WTC11 (cell line): ENCODE results near the gene GFM2. TPM values are rescaled to one million over a fixed set of nuclear protein-coding genes. Genes with fewer than 3 reads are reported as not detected.
"Not testable (repeated sequence)": the region's sequence is repeated elsewhere in the genome, so short reads cannot be mapped to it uniquely, and the experiment has no call there.

Experiments used
- ATAC-seq: fragments of 200-7000 bp; cut with Tn5 transposase; 2 replicates; pipeline ENCODE4 v1.10.0; 2021; ENCODE audit warnings: mild to moderate bottlenecking, moderate library complexity
- CTCF ChIA-PET: fragments of 300-600 bp; sonication (Branson Sonifier 250); formaldehyde crosslinking; loops from one replicate; lab custom pipeline; 2021; ENCODE audit warnings: antibody characterized with exemption; lab: Charles Lee
- POLR2A ChIA-PET: fragments of 350-600 bp; sonication (Branson Sonifier 250); formaldehyde crosslinking; loops from one replicate; lab custom pipeline; 2021; ENCODE audit warnings: antibody characterized with exemption; lab: Charles Lee
- DNase-seq: peaks from one replicate; pipeline ENCODE4 v3.0.0; 2021; ENCODE audit warnings: low spot score
- H3K27ac Mint-ChIP-seq: 2 replicates; pipeline ENCODE4 v1.8.0; 2021; ENCODE audit warnings: mixed read lengths
- H3K27me3 Mint-ChIP-seq: 2 replicates; pipeline ENCODE4 v1.8.0; 2021; ENCODE audit warnings: low read depth, mild to moderate bottlenecking, moderate library complexity, mixed read lengths
- H3K36me3 Mint-ChIP-seq: 2 replicates; pipeline ENCODE4 v1.8.0; 2021; ENCODE audit warnings: mixed read lengths
- H3K4me1 Mint-ChIP-seq: 2 replicates; pipeline ENCODE4 v1.8.0; 2022; ENCODE audit warnings: mixed read lengths
- H3K4me3 Mint-ChIP-seq: 2 replicates; pipeline ENCODE4 v1.8.0; 2021; ENCODE audit warnings: mild to moderate bottlenecking, moderate library complexity, mixed read lengths
- H3K9me3 Mint-ChIP-seq: 2 replicates; pipeline ENCODE4 v1.8.0; 2021; ENCODE audit warnings: mixed read lengths
- AR ChIP-seq: fragments of 250-450 bp; sonication (Bioruptor Pico); IDR thresholded peaks from 2 replicates; pipeline ENCODE4 v1.9.0; 2021; ENCODE audit warnings: mild to moderate bottlenecking
- CBFB ChIP-seq: sonication (generic); formaldehyde crosslinking; IDR thresholded peaks from 2 replicates; pipeline ENCODE4 v1.8.1; 2022; ENCODE audit warnings: mild to moderate bottlenecking, low read depth, missing genetic modification reagents
- IRF1 ChIP-seq: sonication (generic); formaldehyde crosslinking; IDR thresholded peaks from 2 replicates; pipeline ENCODE4 v1.8.0; 2023; ENCODE audit warnings: missing genetic modification reagents
- JUN ChIP-seq: sonication (generic); formaldehyde crosslinking; IDR thresholded peaks from 2 replicates; pipeline ENCODE4 v1.8.0; 2023; ENCODE audit warnings: mild to moderate bottlenecking, missing genetic modification reagents
- ZNF232 ChIP-seq: sonication (generic); formaldehyde crosslinking; IDR thresholded peaks from 2 replicates; pipeline ENCODE4 v1.8.0; 2022; ENCODE audit warnings: mild to moderate bottlenecking, missing genetic modification reagents
- total RNA-seq: library from RNA; stranded (reverse); gene quantifications from 3 replicates; pipeline ENCODE4 v1.2.3, GENCODE V29; 2021
- TF ChIP-seq, protein P1 (sequence below): sonication (generic); formaldehyde crosslinking; IDR thresholded peaks from 2 replicates; pipeline ENCODE4 v1.8.0; 2022; ENCODE audit warnings: missing genetic modification reagents
- TF ChIP-seq, protein P2 (sequence below): sonication (generic); formaldehyde crosslinking; IDR thresholded peaks from 2 replicates; pipeline ENCODE4 v1.8.1; 2022; ENCODE audit warnings: low read depth, missing genetic modification reagents, borderline replicate concordance
- TF ChIP-seq, protein P3 (sequence below): sonication (generic); formaldehyde crosslinking; IDR thresholded peaks from 2 replicates; pipeline ENCODE4 v1.8.1; 2023; ENCODE audit warnings: mild to moderate bottlenecking, moderate library complexity, missing genetic modification reagents
- TF ChIP-seq, protein P4 (sequence below): sonication (generic); formaldehyde crosslinking; IDR thresholded peaks from 2 replicates; pipeline ENCODE4 v1.8.1; 2022; ENCODE audit warnings: mild to moderate bottlenecking, missing genetic modification reagents, moderate library complexity, borderline replicate concordance
- TF ChIP-seq, protein P5 (sequence below): sonication (generic); formaldehyde crosslinking; IDR thresholded peaks from 2 replicates; pipeline ENCODE4 v1.8.0; 2022; ENCODE audit warnings: mild to moderate bottlenecking, missing genetic modification reagents
- TF ChIP-seq, protein P6 (sequence below): fragments of 250-450 bp; sonication (Bioruptor Pico); IDR thresholded peaks from 2 replicates; pipeline ENCODE4 v2.1.2; 2022; ENCODE audit warnings: mild to moderate bottlenecking, moderate library complexity
- TF ChIP-seq, protein P7 (sequence below): sonication (generic); formaldehyde crosslinking; IDR thresholded peaks from 2 replicates; pipeline ENCODE4 v1.8.1; 2022; ENCODE audit warnings: mild to moderate bottlenecking, moderate library complexity, missing genetic modification reagents

GFM2 gene
- total RNA-seq, 1 experiment from 2014 or later, result 31.6 TPM

GRCh38 chr5:74684900-74685851, 81.7 kb downstream of the GFM2 start, which contains the start of gene HEXB (continued):
- TF ChIP-seq, protein P1, sequence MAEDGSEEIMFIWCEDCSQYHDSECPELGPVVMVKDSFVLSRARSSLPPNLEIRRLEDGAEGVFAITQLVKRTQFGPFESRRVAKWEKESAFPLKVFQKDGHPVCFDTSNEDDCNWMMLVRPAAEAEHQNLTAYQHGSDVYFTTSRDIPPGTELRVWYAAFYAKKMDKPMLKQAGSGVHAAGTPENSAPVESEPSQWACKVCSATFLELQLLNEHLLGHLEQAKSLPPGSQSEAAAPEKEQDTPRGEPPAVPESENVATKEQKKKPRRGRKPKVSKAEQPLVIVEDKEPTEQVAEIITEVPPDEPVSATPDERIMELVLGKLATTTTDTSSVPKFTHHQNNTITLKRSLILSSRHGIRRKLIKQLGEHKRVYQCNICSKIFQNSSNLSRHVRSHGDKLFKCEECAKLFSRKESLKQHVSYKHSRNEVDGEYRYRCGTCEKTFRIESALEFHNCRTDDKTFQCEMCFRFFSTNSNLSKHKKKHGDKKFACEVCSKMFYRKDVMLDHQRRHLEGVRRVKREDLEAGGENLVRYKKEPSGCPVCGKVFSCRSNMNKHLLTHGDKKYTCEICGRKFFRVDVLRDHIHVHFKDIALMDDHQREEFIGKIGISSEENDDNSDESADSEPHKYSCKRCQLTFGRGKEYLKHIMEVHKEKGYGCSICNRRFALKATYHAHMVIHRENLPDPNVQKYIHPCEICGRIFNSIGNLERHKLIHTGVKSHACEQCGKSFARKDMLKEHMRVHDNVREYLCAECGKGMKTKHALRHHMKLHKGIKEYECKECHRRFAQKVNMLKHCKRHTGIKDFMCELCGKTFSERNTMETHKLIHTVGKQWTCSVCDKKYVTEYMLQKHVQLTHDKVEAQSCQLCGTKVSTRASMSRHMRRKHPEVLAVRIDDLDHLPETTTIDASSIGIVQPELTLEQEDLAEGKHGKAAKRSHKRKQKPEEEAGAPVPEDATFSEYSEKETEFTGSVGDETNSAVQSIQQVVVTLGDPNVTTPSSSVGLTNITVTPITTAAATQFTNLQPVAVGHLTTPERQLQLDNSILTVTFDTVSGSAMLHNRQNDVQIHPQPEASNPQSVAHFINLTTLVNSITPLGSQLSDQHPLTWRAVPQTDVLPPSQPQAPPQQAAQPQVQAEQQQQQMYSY, result no peak
- no peak for TF ChIP-seq JUN (CRISPR knock-in tag)
- TF ChIP-seq ZNF232 (CRISPR knock-in tag), result 0 out of 2 replicates have a peak, but pooled peaks have one; percentile 59
- TF ChIP-seq IRF1 (CRISPR knock-in tag), result no peak
- TF ChIP-seq, protein P2, sequence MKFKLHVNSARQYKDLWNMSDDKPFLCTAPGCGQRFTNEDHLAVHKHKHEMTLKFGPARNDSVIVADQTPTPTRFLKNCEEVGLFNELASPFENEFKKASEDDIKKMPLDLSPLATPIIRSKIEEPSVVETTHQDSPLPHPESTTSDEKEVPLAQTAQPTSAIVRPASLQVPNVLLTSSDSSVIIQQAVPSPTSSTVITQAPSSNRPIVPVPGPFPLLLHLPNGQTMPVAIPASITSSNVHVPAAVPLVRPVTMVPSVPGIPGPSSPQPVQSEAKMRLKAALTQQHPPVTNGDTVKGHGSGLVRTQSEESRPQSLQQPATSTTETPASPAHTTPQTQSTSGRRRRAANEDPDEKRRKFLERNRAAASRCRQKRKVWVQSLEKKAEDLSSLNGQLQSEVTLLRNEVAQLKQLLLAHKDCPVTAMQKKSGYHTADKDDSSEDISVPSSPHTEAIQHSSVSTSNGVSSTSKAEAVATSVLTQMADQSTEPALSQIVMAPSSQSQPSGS (CRISPR knock-in tag), result no peak
- TF ChIP-seq, protein P3, sequence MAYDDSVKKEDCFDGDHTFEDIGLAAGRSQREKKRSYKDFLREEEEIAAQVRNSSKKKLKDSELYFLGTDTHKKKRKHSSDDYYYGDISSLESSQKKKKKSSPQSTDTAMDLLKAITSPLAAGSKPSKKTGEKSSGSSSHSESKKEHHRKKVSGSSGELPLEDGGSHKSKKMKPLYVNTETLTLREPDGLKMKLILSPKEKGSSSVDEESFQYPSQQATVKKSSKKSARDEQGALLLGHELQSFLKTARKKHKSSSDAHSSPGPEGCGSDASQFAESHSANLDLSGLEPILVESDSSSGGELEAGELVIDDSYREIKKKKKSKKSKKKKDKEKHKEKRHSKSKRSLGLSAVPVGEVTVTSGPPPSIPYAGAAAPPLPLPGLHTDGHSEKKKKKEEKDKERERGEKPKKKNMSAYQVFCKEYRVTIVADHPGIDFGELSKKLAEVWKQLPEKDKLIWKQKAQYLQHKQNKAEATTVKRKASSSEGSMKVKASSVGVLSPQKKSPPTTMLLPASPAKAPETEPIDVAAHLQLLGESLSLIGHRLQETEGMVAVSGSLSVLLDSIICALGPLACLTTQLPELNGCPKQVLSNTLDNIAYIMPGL (CRISPR knock-in tag), result peak; percentile 98
- TF ChIP-seq AR (CRISPR knock-in tag), result no peak
- no peak for TF ChIP-seq CBFB (CRISPR knock-in tag)
- TF ChIP-seq, protein P4, sequence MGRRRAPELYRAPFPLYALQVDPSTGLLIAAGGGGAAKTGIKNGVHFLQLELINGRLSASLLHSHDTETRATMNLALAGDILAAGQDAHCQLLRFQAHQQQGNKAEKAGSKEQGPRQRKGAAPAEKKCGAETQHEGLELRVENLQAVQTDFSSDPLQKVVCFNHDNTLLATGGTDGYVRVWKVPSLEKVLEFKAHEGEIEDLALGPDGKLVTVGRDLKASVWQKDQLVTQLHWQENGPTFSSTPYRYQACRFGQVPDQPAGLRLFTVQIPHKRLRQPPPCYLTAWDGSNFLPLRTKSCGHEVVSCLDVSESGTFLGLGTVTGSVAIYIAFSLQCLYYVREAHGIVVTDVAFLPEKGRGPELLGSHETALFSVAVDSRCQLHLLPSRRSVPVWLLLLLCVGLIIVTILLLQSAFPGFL (CRISPR knock-in tag), result no peak

DNA sequence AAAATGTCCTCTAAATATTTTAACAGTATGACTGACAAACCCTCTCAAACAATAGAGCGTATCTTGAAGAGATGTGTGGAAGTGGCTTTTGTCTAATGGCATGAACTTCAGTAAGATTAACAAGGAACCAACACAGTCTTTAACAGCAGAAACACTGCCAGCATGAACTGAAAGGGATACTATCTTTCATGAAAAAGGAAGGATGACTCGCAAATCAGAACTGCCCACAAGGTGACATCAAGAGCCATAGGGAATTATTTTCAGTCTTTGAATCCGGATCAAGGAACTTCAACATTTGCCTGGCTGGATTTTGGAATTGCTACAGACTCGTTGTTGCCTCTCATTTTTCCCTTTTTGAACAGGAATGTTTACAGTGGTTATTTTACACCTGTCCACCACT, 87.0 kb downstream of the GFM2 start:
- ChIA-PET POLR2A (no interaction called here), CTCF (no interaction called here)
- Mint-ChIP-seq H3K9me3 (0 out of 2 replicates have a peak, but pooled peaks cover 3% of the 10 kb centered on the region), H3K4me1 (peaks cover 12% of the 10 kb centered on the region), H3K4me3 (no peak overlapping the region), H3K27me3 (peaks cover 2% of the 10 kb centered on the region; the same call in 1 of the 2 replicates), H3K36me3 (no peaks in the 10 kb centered on the region), H3K27ac (no peak overlapping the region)
- ATAC-seq (no peak), DNase-seq (no peak)
- TF ChIP-seq, protein P5, sequence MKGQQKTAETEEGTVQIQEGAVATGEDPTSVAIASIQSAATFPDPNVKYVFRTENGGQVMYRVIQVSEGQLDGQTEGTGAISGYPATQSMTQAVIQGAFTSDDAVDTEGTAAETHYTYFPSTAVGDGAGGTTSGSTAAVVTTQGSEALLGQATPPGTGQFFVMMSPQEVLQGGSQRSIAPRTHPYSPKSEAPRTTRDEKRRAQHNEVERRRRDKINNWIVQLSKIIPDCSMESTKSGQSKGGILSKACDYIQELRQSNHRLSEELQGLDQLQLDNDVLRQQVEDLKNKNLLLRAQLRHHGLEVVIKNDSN (CRISPR knock-in tag), result no peak
- TF ChIP-seq, protein P6, sequence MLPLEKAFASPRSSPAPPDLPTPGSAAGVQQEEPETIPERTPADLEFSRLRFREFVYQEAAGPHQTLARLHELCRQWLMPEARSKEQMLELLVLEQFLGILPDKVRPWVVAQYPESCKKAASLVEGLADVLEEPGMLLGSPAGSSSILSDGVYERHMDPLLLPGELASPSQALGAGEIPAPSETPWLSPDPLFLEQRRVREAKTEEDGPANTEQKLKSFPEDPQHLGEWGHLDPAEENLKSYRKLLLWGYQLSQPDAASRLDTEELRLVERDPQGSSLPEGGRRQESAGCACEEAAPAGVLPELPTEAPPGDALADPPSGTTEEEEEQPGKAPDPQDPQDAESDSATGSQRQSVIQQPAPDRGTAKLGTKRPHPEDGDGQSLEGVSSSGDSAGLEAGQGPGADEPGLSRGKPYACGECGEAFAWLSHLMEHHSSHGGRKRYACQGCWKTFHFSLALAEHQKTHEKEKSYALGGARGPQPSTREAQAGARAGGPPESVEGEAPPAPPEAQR (CRISPR knock-in tag), result no peak
- TF ChIP-seq, protein P7, sequence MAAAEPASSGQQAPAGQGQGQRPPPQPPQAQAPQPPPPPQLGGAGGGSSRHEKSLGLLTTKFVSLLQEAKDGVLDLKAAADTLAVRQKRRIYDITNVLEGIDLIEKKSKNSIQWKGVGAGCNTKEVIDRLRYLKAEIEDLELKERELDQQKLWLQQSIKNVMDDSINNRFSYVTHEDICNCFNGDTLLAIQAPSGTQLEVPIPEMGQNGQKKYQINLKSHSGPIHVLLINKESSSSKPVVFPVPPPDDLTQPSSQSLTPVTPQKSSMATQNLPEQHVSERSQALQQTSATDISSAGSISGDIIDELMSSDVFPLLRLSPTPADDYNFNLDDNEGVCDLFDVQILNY (CRISPR knock-in tag), result no peak
- TF ChIP-seq, all 79 proteins: peak for 0

DNA sequence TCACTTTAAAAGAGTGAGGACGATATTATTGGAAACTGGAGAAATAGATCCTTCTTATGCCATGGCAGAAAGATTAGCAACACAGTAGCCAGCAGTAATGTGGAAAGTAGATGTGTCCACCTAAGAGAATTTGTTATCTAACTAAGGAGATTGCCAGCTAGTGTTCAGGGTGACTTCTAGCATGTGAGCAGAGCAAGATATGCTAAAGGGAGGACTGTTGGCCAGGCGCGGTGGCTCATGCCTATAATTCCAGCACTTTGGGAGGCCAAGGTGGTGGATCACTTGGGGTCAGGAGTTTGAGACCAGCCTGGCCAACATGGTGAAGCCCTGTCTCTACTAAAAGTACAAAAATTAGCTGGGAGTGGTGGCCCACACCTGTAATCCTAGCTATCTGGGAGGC, 87.6 kb downstream of the GFM2 start:
- H3K9me3 Mint-ChIP-seq, H3K27me3 Mint-ChIP-seq, POLR2A ChIA-PET, H3K27ac Mint-ChIP-seq, DNase-seq, H3K36me3 Mint-ChIP-seq, ATAC-seq, CTCF ChIA-PET, H3K4me3 Mint-ChIP-seq: not testable (repeated sequence)
- H3K4me1 Mint-ChIP-seq, result peaks cover 11% of the 10 kb centered on the region

DNA sequence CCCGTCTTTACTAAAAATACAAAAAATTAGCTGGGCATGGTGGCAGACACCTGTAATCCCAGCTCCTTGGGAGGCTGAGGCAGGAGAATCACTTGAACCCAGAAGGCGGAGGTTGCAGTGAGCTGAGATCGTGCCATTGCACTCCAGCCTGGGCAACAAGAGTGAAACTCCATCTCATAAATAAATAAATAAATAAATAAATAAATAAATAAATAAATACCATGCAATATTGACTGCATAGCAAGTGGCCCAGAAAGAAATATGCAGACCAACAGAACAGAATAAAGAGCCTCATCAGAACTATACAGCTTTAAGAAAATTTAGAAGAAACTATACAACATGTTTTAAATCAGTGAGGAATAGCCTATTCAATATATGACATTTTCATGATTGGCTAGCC, 88.8 kb downstream of the GFM2 start:
- ATAC-seq, POLR2A ChIA-PET, H3K4me3 Mint-ChIP-seq, H3K36me3 Mint-ChIP-seq, H3K27me3 Mint-ChIP-seq, H3K9me3 Mint-ChIP-seq, CTCF ChIA-PET, DNase-seq, H3K27ac Mint-ChIP-seq: not testable (repeated sequence)
- peaks cover 14% of the 10 kb centered on the region for H3K4me1 Mint-ChIP-seq
